Keratinocyte (primary cell): ENCODE results near the gene CUEDC1.

Experiments
- CTCF ChIP-seq, 3 experiments: IDR thresholded peaks in 1 of 3; conservative IDR thresholded peaks in 1 of 3; optimal IDR thresholded peaks in 1 of 3; 2 replicates in 2 of 3; 3 replicates in 1 of 3; pipeline versions ENCODE3 to v1.5.1; 2011; ENCODE audit warnings: low read length in 3 of 3, mild to moderate bottlenecking in 3 of 3, moderate library complexity in 2 of 3, control low read depth in 1 of 3, inconsistent platforms in 1 of 3; ENCODE audit not compliant: insufficient read depth in 2 of 3; ENCODE audit errors: extremely low read depth in 1 of 3
- EZH2 ChIP-seq: IDR thresholded peaks from one replicate; pipeline ENCODE4 v1.6.1; 2012; ENCODE audit warnings: inconsistent platforms, mild to moderate bottlenecking, low read length, moderate library complexity

- TF ChIP-seq CTCF (optimal IDR thresholded peaks at IDR 0.05 in 1 of 3, IDR thresholded peaks at IDR 0.05 in 1 of 3, conservative IDR thresholded peaks at IDR 0.05 in 1 of 3; ENCODE audit: extremely low read depth in 1 of 3, insufficient read depth in 2 of 3, low read length in 3 of 3): no peak
- TF ChIP-seq EZH2: no peak
Measured at GRCh38 chr17:57966246-57966645, 11.0 kb upstream of the CUEDC1 start.
